GM19324 (cell line): ENCODE data around the gene PDS5B.

Experiments used
- ATAC-seq: cut with Tn5 transposase; IDR thresholded peaks from one replicate; pipeline ENCODE4 v1.9.1; 2021; ENCODE audit warnings: mild to moderate bottlenecking, moderate library complexity; ENCODE audit not compliant: unreplicated experiment, low FRiP score

The PDS5B gene

GRCh38 chr13:32589471-32589870 lies 3.2 kb downstream of the PDS5B start:
- no peak for ATAC-seq

GRCh38 chr13:32590266-32590665 lies 4.0 kb downstream of the PDS5B start:
- ATAC-seq: no peak

- no peak for ATAC-seq
These were observed 5.8 kb downstream of the PDS5B start for GRCh38 chr13:32592082-32592481.

- ATAC-seq: no peak
These were observed 8.0 kb downstream of the PDS5B start for GRCh38 chr13:32594157-32594738.

GRCh38 chr13:32595306-32595705 lies 9.1 kb downstream of the PDS5B start:
- no peak for ATAC-seq

- no peak for ATAC-seq
These were observed 14.6 kb downstream of the PDS5B start for GRCh38 chr13:32600890-32601289.

- ATAC-seq: no peak
These were observed 23.2 kb downstream of the PDS5B start for GRCh38 chr13:32609428-32609827.

GRCh38 chr13:32610538-32610937 lies 24.3 kb downstream of the PDS5B start:
- ATAC-seq: no peak

- no peak for ATAC-seq
These were observed 24.7 kb downstream of the PDS5B start for GRCh38 chr13:32610977-32611376.

GRCh38 chr13:32616883-32617511 lies 30.7 kb downstream of the PDS5B start:
- no peak for ATAC-seq

GRCh38 chr13:32622827-32623226 lies 36.6 kb downstream of the PDS5B start:
- ATAC-seq: no peak

- no peak for ATAC-seq
These were observed 38.2 kb downstream of the PDS5B start for GRCh38 chr13:32624441-32624840.

- no peak for ATAC-seq
These were observed 41.5 kb downstream of the PDS5B start for GRCh38 chr13:32627793-32628192.

- no peak for ATAC-seq
These were observed 43.1 kb downstream of the PDS5B start for GRCh38 chr13:32629313-32629712.

- ATAC-seq: no peak
These were observed 43.6 kb downstream of the PDS5B start for GRCh38 chr13:32629866-32630265.

GRCh38 chr13:32632343-32632909 lies 46.2 kb downstream of the PDS5B start:
- no peak for ATAC-seq

GRCh38 chr13:32636711-32637110 lies 50.5 kb downstream of the PDS5B start:
- no peak for ATAC-seq

GRCh38 chr13:32638739-32639138 lies 52.5 kb downstream of the PDS5B start:
- no peak for ATAC-seq

- ATAC-seq: peak; percentile 56
These were observed 53.4 kb downstream of the PDS5B start for GRCh38 chr13:32639502-32640105.

- ATAC-seq: no peak
These were observed 56.1 kb downstream of the PDS5B start for GRCh38 chr13:32642316-32642715.

- no peak for ATAC-seq
These were observed 56.6 kb downstream of the PDS5B start for GRCh38 chr13:32642858-32643257.

- ATAC-seq: no peak
These were observed 59.6 kb downstream of the PDS5B start for GRCh38 chr13:32645854-32646253.
